Diencephalon (tissue), 1 donor: ENCODE data around the gene CDK5RAP3. TPM values are rescaled to one million over a fixed set of nuclear protein-coding genes. Genes with fewer than 3 reads are reported as not detected.

Source experiments
- total RNA-seq: library from RNA; depleted of rRNA; stranded (reverse); fragments of >200 nt; gene quantifications from one replicate; pipeline ENCODE4 v1.2.3, GENCODE V29; 2014

CDK5RAP3 gene, protein sequence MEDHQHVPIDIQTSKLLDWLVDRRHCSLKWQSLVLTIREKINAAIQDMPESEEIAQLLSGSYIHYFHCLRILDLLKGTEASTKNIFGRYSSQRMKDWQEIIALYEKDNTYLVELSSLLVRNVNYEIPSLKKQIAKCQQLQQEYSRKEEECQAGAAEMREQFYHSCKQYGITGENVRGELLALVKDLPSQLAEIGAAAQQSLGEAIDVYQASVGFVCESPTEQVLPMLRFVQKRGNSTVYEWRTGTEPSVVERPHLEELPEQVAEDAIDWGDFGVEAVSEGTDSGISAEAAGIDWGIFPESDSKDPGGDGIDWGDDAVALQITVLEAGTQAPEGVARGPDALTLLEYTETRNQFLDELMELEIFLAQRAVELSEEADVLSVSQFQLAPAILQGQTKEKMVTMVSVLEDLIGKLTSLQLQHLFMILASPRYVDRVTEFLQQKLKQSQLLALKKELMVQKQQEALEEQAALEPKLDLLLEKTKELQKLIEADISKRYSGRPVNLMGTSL
- total RNA-seq: 58.4 TPM

GRCh38 chr17:47970725-47971499 is at the start of gene CDK5RAP3:
Gene CDK5RAP3, plus strand, starts transcription at chr17:47971113. Its CDS starts 34 bp downstream, at chr17:47971147.

DNA sequence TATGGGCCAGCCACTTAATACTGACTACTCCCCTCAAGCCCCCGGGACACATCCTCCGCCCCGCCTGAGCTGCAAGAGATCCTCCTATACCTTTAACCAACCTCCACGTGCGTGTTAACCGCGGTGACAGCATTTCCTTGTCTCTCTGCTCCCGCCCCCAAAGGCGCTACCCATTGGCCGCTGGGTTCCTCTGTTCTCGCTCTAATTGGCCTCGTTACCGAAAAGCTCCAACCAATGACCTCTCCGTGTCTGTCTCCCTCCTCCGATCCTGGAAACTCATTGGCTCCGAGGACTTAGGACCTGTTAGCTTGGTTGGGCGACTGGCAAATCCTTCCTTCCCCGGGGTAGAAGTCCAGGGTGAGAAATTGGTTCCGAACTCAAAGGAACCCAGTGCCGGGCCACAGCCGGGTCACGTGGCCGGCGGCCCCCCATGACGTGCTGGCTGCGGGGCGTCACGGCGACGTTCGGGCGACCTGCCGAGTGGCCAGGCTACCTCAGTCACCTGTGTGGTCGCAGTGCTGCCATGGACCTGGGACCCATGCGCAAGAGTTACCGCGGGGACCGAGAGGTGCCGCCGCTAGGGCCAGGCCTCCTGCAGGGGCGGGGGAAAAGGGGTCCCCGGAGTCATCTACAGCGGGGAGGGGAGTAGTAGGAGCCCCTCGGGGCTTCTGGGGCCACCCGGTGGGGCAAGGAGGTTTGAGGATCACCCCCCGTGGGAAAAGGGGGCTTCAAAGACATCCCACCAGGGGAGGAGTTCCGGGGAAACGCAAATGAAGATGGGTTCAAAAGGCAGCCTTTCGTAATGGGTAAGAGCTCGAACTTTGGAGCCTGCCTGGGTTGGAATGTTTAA is 29.4 kb upstream of the CDK5RAP3 start, which contains the start of gene PNPO:
Gene PNPO, plus strand, starts transcription at position 326 of the 850 bp plus-strand sequence. Its CDS starts 105 bp downstream, at position 431.

DNA sequence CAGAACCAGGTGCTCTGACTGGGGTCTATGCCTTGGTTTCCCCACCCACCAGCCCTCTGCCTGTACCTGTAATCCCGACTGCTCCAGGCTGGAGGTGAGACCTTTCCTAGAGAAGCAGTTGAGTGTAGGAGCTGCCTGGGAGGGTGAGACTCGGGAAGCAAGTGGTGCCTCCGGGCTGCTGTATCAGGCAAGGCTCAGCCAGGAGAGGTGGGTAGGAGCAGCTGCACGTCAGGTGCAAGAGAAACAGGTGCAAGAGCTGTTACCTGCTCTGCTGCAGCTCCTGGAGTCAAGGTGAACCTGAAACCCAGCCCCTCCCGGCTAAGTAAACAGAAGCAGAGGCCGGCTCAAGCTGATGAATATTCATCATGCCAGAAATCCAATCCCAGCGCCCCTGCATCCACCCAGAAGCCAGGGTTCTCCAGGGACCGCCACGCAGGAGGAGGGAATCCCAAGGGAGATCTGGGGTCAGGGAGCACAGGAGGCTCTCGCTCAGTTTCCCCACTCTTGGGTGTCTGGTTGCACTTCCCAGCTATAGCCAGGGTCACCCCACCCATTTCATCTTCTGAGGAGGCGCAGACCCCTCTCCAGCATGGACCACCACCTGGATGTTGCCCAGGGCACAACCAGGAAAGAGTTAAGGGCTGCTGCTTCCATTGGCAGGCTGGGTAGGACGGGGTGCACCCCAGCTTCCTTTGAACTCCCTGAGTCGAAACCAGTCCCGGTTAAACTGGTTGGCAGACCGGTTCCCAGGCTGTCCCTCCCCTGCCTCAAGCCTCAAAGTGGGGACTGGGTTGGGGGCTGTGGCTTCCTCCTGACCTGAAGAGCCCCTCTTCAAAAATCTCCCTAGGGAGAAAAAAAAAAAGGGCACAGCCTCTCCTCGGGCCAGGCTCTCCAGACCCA is 13.1 kb upstream of the CDK5RAP3 start, which contains the start of gene PRR15L:
Gene PRR15L, minus strand, starts transcription at position 293 of the 900 bp plus-strand sequence. CDS start 4,649 bp downstream, outside the sequence.

Other genes with a start within 250 kb of the CDK5RAP3 start
- 0.23 TPM for gene TBX21, start 237.9 kb upstream of the CDK5RAP3 start, total RNA-seq
- 6.7 TPM for gene OSBPL7, start 149.3 kb upstream of the CDK5RAP3 start, total RNA-seq
- gene MRPL10, start 139.6 kb upstream of the CDK5RAP3 start, total RNA-seq: 12.5 TPM
- gene LRRC46, start 139.4 kb upstream of the CDK5RAP3 start, total RNA-seq: 1.6 TPM
- gene SCRN2, start 129.8 kb upstream of the CDK5RAP3 start, total RNA-seq: 20.5 TPM
- gene SP6, start 120.0 kb upstream of the CDK5RAP3 start, total RNA-seq: 0.23 TPM
- gene SP2, start 74.9 kb upstream of the CDK5RAP3 start, total RNA-seq: 0.46 TPM
- gene PNPO, start 29.5 kb upstream of the CDK5RAP3 start, total RNA-seq: 18.7 TPM
- gene PRR15L, start 13.2 kb upstream of the CDK5RAP3 start, total RNA-seq: not detected
- 1.2 TPM for gene COPZ2, start 66.7 kb downstream of the CDK5RAP3 start, total RNA-seq
- gene NFE2L1, start 77.2 kb downstream of the CDK5RAP3 start, total RNA-seq: 76.1 TPM
- gene CBX1, start 130.4 kb downstream of the CDK5RAP3 start, total RNA-seq: 83.3 TPM
- 12.0 TPM for gene SNX11, start 136.7 kb downstream of the CDK5RAP3 start, total RNA-seq